ENCODE measurements around the gene MESP2. TPM values are rescaled to one million over a fixed set of nuclear protein-coding genes. Genes with fewer than 3 reads are reported as not detected.
A peak's percentile ranks its signal among the peaks of the same experiment; 100 is the strongest.

Gene MESP2
- total and polyA plus RNA-seq, 4 donors, result 0.03 TPM; not detected in 3

- no peaks in the 10 kb centered on the region for H3K9me3 ChIP-seq (ENCODE audit: control insufficient read depth in 4 of 4, low read length in 3 of 4)
- no peak overlapping the region for H3K9ac ChIP-seq (ENCODE audit: low read depth in 1 of 2, low read length in 2 of 2)
- no peak for DNase-seq (ENCODE audit: low spot score)
- peaks cover 7 to 14% (median 12%) of the 10 kb centered on the region in 4 donors for H3K4me1 ChIP-seq (ENCODE audit: control insufficient read depth in 4 of 4, insufficient read depth in 4 of 4, low read length in 3 of 4)
- 38% methylated on average over 7 of the region's 7 CpGs for WGBS
- peak; percentile 60 for TF ChIP-seq FOXA2 (IDR thresholded peaks at IDR 0.05)
- TF ChIP-seq MAX (IDR thresholded peaks at IDR 0.05), result no peak
- peak; percentile 74 for TF ChIP-seq YY1 (IDR thresholded peaks at IDR 0.05)
- peak in 1 of 2 donors; percentile 29 for TF ChIP-seq RXRA (IDR thresholded peaks at IDR 0.05)
- TF ChIP-seq SP1 (IDR thresholded peaks at IDR 0.05), result no peak
- peak in 1 of 2 donors; percentile 28 for TF ChIP-seq HNF4A (conservative IDR thresholded peaks at IDR 0.05)
- H3K36me3 ChIP-seq (ENCODE audit: control insufficient read depth in 4 of 4, insufficient read depth in 3 of 4, low read depth in 1 of 4, low read length in 3 of 4), result no peaks in the 10 kb centered on the region
- H3K27ac ChIP-seq (ENCODE audit: low read depth in 1 of 2, low read length in 2 of 2), result no peak overlapping the region
- no peak overlapping the region for H3K4me3 ChIP-seq (ENCODE audit: low read depth in 1 of 3, low read length in 3 of 3)
- no peaks in the 10 kb centered on the region for H3K27me3 ChIP-seq (ENCODE audit: control insufficient read depth in 4 of 4, insufficient read depth in 4 of 4, low read length in 3 of 4)
Observed at GRCh38 chr15:89756897-89757296, 19.2 kb upstream of the MESP2 start.

GRCh38 chr15:89758283-89758682 lies 17.8 kb upstream of the MESP2 start:
- DNase-seq (ENCODE audit: low spot score), result no peak
- 94% methylated on average over 8 of the region's 8 CpGs for WGBS
- no peak for TF ChIP-seq GABPA (IDR thresholded peaks at IDR 0.05 in 1 of 2, conservative IDR thresholded peaks at IDR 0.05 in 1 of 2)
- TF ChIP-seq FOXA1 (IDR thresholded peaks at IDR 0.05), result no peak
- TF ChIP-seq ZBTB33 (IDR thresholded peaks at IDR 0.05), result no peak
- TF ChIP-seq EGR1 (IDR thresholded peaks at IDR 0.05; ENCODE audit: low read depth in 2 of 2), result no peak
- no peak for TF ChIP-seq FOXA2 (IDR thresholded peaks at IDR 0.05)
- no peak for TF ChIP-seq RXRA (IDR thresholded peaks at IDR 0.05)
- TF ChIP-seq HNF4A (conservative IDR thresholded peaks at IDR 0.05), result no peak
- TF ChIP-seq NR2F2 (IDR thresholded peaks at IDR 0.05), result no peak

GRCh38 chr15:89758981-89759380 lies 17.2 kb upstream of the MESP2 start:
- no peaks in the 10 kb centered on the region for H3K27me3 ChIP-seq (ENCODE audit: control insufficient read depth in 4 of 4, insufficient read depth in 4 of 4, low read length in 3 of 4)
- no peak for DNase-seq (ENCODE audit: low spot score)
- H3K4me1 ChIP-seq (ENCODE audit: control insufficient read depth in 4 of 4, insufficient read depth in 4 of 4, low read length in 3 of 4), result peaks cover 7 to 21% (median 17%) of the 10 kb centered on the region in 4 donors
- H3K36me3 ChIP-seq (ENCODE audit: control insufficient read depth in 4 of 4, insufficient read depth in 3 of 4, low read depth in 1 of 4, low read length in 3 of 4), result no peaks in the 10 kb centered on the region
- no peak overlapping the region for H3K4me3 ChIP-seq (ENCODE audit: low read depth in 1 of 3, low read length in 3 of 3)
- H3K9ac ChIP-seq (ENCODE audit: low read depth in 1 of 2, low read length in 2 of 2), result no peak overlapping the region
- WGBS, result 92% methylated on average over 8 of the region's 8 CpGs
- no peak overlapping the region for H3K27ac ChIP-seq (ENCODE audit: low read depth in 1 of 2, low read length in 2 of 2)
- no peaks in the 10 kb centered on the region for H3K9me3 ChIP-seq (ENCODE audit: control insufficient read depth in 4 of 4, low read length in 3 of 4)
- no peak for TF ChIP-seq EGR1 (IDR thresholded peaks at IDR 0.05; ENCODE audit: low read depth in 2 of 2)
- TF ChIP-seq GABPA (IDR thresholded peaks at IDR 0.05 in 1 of 2, conservative IDR thresholded peaks at IDR 0.05 in 1 of 2), result no peak
- TF ChIP-seq ZBTB33 (IDR thresholded peaks at IDR 0.05), result no peak
- TF ChIP-seq NR2F2 (IDR thresholded peaks at IDR 0.05), result no peak
- TF ChIP-seq YY1 (IDR thresholded peaks at IDR 0.05), result no peak
- no peak for TF ChIP-seq REST (IDR thresholded peaks at IDR 0.05)
- TF ChIP-seq RAD21 (IDR thresholded peaks at IDR 0.05), result no peak
- no peak for TF ChIP-seq FOXA1 (IDR thresholded peaks at IDR 0.05)
- no peak for TF ChIP-seq HNF4A (conservative IDR thresholded peaks at IDR 0.05)
- TF ChIP-seq FOXA2 (IDR thresholded peaks at IDR 0.05), result no peak
- no peak for TF ChIP-seq TAF1 (conservative IDR thresholded peaks at IDR 0.05)
- TF ChIP-seq MAX (IDR thresholded peaks at IDR 0.05), result no peak
- TF ChIP-seq ATF3 (IDR thresholded peaks at IDR 0.05), result no peak
- TF ChIP-seq CTCF (IDR thresholded peaks at IDR 0.05; ENCODE audit: low read depth, low read length, missing input control), result no peak
- no peak for TF ChIP-seq SP1 (IDR thresholded peaks at IDR 0.05)
- TF ChIP-seq RXRA (IDR thresholded peaks at IDR 0.05), result no peak

More at GRCh38 chr15:89758283-89758682, 17.8 kb upstream of the MESP2 start:
- Histone ChIP-seq H3K27ac (ENCODE audit: low read depth in 1 of 2, low read length in 2 of 2) (no peak overlapping the region), H3K9ac (ENCODE audit: low read depth in 1 of 2, low read length in 2 of 2) (no peak overlapping the region), H3K9me3 (ENCODE audit: control insufficient read depth in 4 of 4, low read length in 3 of 4) (no peaks in the 10 kb centered on the region), H3K4me1 (ENCODE audit: control insufficient read depth in 4 of 4, insufficient read depth in 4 of 4, low read length in 3 of 4) (peaks cover 7 to 21% (median 17%) of the 10 kb centered on the region in 4 donors), H3K36me3 (ENCODE audit: control insufficient read depth in 4 of 4, insufficient read depth in 3 of 4, low read depth in 1 of 4, low read length in 3 of 4) (no peaks in the 10 kb centered on the region), H3K4me3 (ENCODE audit: low read depth in 1 of 3, low read length in 3 of 3) (no peak overlapping the region), H3K27me3 (ENCODE audit: control insufficient read depth in 4 of 4, insufficient read depth in 4 of 4, low read length in 3 of 4) (no peaks in the 10 kb centered on the region)

Data from liver (tissue), 9 donors.